ENCODE data around the gene CDCA8.
"Not testable (repeated sequence)": the region's sequence is repeated elsewhere in the genome, so short reads cannot be mapped to it uniquely, and the experiment has no call there.

CDCA8 gene

GRCh38 chr1:37676281-37677142 lies 15.8 kb upstream of the CDCA8 start:
- no peak for DNase-seq

DNA sequence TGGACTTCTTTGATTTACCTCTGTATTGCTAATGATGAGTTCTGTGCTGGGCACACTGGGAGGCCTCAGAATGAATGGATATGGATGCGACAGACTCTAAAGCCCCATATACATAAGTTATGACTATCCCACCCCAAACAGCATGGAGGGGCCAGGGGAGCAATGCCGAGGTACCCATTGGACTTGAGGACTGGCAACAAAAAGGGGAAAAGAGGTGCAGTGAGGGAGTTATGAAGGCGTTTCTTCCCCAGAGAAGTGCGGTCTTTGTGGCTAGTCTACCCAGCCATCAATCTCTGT lies 15.2 kb upstream of the CDCA8 start:
- no peak for DNase-seq

DNA sequence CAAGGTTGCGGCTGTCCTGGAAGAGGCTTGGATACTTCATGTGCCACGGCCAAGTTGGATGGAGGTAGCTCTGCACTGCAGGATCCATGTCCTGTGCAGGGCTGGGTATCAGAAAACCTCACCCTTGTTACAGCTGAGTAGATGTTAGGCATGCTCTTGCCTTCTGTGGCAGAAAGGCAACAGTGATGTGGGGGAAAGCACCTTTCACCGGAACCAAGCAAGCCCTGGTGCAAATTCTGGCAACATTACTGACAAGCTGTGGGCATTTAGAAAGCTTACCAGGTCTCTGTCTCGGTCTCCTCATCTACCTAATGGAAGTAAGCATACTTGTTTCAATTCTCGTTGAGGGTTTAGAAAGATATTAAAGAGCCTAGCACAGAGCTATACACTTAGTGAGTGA lies 14.5 kb upstream of the CDCA8 start:
- no peak for DNase-seq

- DNase-seq: no peak
Observed at GRCh38 chr1:37680933-37681332, 11.4 kb upstream of the CDCA8 start.

DNA sequence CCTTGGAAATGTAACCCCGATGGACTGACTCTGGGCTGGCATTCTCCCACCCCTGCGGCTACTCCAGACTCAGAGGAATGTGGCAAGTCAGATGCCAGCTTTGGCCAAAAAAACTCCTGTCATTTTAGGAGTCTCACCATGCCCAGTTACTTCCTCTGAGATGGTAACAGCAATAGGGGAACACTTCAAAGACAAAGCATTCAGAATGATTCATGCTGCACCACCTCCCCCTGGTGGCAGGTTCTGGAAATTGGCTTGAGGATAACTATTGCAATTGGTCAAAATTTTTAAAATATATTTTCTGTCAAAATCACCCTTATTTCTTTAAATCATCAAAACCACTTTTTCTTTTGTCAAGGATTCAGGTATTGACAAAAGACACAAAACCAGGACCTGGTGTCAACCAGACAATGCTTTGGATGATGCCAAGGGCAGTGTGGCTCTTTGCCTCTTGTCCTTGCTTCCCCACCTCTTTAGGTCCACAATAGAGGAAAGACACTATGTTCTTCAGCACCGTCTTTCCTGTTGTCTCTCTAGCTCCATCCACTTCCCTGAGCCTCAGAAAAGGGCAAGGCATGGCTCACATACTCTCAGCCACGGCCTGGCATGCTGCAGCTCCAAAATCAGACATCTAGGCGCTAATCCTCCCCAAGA lies 9.9 kb upstream of the CDCA8 start:
- DNase-seq: peak; percentile 80

DNA sequence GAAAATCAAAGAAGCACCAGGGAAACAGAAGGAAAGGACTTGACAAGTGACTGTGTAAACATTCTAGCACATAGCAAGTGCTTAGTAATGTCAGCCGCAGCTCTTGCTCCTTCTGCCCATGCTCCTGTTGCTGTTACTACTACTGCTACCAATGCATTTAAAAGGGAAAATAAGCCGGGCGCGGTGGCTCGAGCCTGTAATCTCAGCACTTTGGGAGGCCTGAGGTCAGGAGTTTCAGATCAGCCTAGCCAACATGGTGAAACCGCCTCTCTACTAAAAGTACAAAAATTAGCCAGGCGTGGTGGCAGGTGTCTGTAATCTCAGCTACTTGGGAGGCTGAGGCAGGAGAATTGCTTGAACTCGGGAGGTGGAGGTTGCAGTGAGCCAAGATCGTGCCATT lies 8.1 kb upstream of the CDCA8 start:
- DNase-seq: not testable (repeated sequence)

DNA sequence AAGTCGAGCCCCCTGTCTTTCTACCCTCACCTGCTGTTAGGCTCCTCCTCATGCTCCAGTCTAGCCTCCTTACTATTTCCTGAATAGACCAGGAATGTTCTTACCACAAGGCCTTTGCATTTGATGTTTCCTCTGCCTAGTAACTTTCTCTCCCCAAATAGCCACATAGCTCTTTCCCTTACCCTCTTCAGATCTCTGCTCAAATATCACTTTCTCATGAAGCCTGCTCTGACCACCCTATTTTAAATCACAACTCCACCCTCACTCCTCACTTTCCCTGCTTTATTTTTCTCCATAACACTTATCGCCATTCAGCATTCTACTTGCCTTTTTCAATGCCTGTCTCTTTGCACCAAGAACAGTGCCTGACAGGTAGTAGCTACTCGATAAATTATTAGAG lies 6.6 kb upstream of the CDCA8 start:
- no peak for DNase-seq

- not testable (repeated sequence) for DNase-seq
Observed at GRCh38 chr1:37687764-37688163, 4.6 kb upstream of the CDCA8 start.

GRCh38 chr1:37688926-37689325 lies 3.4 kb upstream of the CDCA8 start:
- no peak for DNase-seq

DNA sequence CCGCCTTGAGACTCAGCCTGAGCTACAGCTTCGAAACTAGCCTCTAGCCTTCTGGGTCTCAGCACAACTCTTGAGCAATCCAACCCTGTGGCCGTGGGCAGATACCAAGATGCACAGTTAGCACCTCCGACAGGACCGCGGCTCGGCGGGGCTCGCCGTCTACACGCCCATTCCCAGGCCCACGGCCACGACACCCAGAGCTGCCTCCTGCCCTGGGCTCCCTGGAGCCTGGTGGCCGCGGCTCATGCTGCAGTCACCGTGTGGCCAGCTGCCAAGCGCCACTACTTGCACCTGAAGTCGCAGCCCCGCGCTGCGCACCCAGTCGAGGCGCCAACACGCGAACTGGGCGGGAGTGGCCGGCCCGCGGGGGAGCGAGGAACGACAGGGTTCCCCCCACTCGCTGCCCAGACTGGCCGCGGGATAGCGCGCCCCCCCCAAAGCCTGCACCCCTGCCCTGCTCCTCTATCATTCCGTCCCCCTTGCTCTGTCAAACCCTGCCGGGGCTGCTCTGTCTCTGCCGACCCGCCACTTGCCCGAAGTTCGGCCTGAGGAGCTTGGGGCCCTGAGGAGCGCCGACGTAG lies 729 bp upstream of the CDCA8 start:
- DNase-seq: peak; percentile 59

DNA sequence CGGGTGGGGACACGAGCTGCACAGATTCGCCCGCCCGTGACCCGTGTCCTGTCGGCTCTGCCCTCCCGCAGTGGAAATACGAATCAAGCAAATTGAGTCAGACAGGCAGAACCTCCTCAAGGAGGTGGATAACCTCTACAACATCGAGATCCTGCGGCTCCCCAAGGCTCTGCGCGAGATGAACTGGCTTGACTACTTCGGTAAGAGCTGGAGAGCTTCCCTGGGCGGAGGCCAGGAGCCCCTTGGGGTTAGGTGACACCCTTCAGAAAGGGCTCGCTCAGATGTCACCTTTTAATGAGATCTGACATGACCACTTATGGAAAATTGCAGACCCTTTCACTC lies 489 bp downstream of the CDCA8 start:
- DNase-seq: peak; percentile 60

DNA sequence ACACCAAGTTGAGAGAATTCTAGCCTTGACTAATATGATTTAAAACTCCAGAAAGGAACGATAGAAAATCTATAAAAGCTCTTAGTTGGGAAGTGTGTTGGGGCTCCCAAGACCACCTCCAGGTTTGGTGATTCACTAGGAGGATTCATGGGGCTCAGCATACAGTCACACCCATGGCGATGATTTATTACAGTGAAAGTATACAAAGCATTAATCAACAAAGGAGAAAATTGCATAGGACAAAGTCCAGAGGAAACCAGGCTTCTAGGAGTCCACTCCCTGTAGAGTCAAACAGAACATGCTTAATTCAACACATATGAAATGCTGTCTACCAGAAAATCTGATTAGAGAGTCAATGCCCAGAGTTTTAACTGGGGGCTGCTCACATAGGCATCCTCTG lies 4.8 kb downstream of the CDCA8 start:
- DNase-seq: no peak

DNA sequence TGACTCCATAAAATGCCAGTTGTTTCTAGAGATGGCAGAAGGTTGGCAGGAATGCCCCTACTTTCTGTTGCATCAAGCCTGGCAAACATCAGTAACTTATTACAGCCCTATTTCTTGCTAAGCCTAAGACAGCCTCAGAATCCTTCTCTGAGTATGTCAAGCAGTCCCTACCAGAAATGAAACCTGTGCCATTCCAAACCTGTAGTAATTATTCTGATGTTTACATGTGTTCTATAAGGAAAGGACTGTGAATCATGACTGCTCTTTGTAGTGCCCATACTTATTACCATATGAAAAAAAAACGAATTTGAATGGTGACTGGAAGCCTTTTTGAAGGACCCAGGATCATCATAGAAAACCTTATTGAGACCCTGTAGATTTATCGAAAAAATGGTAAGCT lies 5.4 kb downstream of the CDCA8 start:
- no peak for DNase-seq

GRCh38 chr1:37699147-37699546 lies 6.8 kb downstream of the CDCA8 start:
- no peak for DNase-seq

DNA sequence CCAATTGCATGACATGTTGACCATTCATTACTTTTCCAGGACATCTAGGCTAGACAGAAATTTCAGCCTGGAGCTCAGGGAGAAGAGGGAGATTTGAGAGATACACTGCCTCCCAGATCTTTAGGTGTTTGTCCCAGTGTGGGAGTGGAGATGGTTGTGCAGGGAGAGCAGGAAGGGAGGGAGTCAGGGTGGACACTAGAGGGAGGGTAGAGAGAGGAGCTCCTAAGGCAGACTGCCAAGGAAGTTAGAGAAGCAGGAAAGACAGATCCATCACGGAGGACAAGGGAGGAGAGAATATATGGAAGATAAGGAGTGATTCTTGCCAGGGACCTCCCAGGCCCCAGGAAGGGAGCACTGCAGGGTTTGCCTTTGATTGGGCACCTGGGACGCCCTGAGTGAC lies 8.7 kb downstream of the CDCA8 start:
- DNase-seq: no peak

DNA sequence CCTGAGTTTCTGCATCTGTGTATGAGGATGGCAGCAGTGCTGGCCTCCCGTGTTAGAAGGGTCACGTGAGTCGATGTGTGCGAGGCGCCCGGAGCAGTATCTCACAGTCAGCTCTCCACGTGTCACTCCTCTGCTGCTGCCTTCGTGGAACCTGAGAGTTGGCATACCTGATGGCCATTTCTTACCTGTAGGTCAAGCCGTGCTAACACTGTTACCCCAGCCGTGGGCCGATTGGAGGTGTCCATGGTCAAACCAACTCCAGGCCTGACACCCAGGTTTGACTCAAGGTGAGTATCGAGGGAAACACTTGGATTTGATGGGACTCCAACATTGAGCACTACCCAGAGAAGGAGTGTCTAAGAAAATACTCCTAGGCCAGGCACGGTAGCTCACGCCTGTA lies 10.7 kb downstream of the CDCA8 start:
- DNase-seq: no peak

DNA sequence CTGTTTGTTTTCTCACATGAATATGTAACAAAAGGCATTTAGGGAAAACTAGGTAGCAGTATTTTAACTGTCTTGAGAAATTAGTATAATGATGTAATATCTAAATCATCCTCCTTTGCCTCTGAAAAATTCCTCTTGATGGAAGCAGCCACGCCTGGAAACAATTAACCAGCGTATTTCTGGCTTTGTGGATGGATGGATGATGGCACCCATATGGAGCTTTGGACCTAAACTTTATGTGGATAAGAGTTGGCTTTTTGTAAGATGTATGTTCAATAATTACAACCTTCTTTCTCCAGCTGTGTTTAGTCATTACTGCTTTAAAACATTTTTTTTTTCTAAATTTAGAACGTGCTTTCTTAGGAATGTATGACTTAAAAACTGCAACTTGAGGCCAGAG lies 12.7 kb downstream of the CDCA8 start:
- no peak for DNase-seq

- no peak for DNase-seq
Observed at GRCh38 chr1:37705399-37705798, 13.1 kb downstream of the CDCA8 start.

- DNase-seq: no peak
Observed at GRCh38 chr1:37708471-37708870, 16.2 kb downstream of the CDCA8 start.

- no peak for DNase-seq
Observed at GRCh38 chr1:37714226-37714625, 21.9 kb downstream of the CDCA8 start.

- DNase-seq: no peak
Observed at GRCh38 chr1:37714689-37715088, 22.4 kb downstream of the CDCA8 start.

DNA sequence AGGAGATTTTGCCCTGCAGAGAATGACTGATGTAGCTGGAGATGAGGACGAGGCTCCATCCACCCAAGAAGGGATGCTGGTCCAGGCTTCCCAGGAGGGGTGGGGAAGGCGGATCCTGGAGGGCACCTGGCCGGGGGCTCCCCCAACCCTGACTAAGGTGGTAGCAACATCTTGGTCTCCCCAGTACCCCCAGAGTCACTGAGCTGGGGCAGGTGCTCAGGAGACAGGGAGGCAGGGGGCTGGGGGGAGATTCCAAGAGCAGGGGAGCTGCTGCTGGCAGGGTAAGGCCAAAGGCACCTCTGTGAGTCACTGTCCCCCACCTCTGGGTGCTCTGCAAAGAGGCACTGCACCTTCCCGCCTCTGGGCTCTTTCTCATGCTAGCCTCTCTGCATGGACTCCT lies 24.0 kb downstream of the CDCA8 start:
- no peak for DNase-seq

DNA sequence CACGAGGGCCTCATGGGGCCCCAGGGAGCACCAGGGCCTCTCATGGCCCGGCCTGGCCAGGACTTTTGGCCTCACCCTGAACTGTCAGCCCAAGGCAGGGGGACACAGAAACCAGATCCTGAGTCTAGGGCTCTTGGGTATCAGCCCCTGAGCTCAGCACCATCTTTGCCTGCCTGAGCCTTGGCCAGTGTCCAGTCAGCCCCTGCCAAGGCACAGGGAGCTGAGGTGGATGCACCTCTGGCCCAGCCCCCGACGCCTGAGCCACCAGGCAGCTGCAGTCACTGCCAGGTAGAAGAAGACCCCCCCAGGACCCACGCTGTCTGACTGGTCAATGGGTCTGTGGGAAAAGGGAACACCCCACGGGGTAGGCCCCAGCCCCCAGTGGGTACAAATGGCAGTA lies 25.3 kb downstream of the CDCA8 start:
- DNase-seq: no peak

DNA sequence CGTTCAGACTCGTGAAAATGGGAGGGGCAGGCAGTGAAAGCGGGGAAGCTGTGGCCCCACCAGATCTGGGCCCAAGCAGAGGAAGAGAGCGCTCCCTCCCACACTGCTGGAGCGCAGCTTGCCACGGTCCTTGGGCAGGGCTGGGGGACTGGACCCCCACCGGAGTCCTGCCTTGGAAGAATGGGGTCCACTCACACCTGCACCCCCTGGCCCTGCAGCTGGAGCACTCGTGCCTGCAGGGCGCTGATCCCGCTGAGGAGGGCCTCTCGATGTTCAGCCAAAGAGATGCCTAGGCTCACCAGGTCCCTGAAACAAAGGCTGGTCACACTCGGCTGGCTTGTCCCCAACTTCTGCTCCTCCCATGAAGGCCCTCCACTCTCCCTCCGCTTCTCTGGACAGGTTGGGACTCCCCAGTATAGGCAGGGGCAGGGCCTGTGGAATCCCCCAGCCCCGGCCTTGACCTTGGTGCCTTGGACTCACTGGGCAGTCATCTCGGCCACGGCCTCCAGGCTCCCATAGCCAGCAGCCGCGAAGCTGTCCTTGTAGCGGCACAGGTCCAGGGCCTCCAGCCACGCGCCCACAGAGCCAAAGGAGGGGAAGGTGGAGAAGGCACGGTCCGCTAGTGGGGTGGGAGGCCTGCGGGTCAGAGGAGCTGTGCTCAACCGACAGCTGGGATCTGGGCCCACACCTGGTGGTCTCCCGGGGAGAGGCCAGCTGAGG lies 26.0 kb downstream of the CDCA8 start:
- DNase-seq: no peak

All from NCI-H82 (cell line).